ENCODE measurements around the gene MTX2. TPM values are rescaled to one million over a fixed set of nuclear protein-coding genes. Genes with fewer than 3 reads are reported as not detected.

Gene MTX2
- 21.7 TPM for polyA plus RNA-seq

- peak within 1 kb of the TSS; percentile 83 to 96 (median 93) for H3K27ac Mint-ChIP-seq
- no peaks in the 10 kb centered on the region for H3K9me3 Mint-ChIP-seq
- peak within 1 kb of the TSS; percentile 97 to 99 (median 98) for H3K4me3 Mint-ChIP-seq
- H3K27me3 Mint-ChIP-seq = no peaks in the 10 kb centered on the region
- peaks cover 11 to 28% (median 22%) of the 10 kb centered on the region in 3 donors for H3K4me1 Mint-ChIP-seq
- H3K36me3 Mint-ChIP-seq = peaks cover 11% of the 10 kb centered on the region
Observed at GRCh38 chr2:176269319-176270099, at the start of gene MTX2. TSS of gene MTX2 (plus strand) at chr2:176269442. CDS start at chr2:176269630, 188 bp downstream.

GRCh38 chr2:176227874-176228273 is 41.4 kb upstream of the MTX2 start:
- Mint-ChIP-seq H3K9me3 (peaks cover 0 to 4% (median 0%) of the 10 kb centered on the region in 3 donors), H3K36me3 (no peaks in the 10 kb centered on the region), H3K27ac (no peak overlapping the region), H3K4me1 (peaks cover 0 to 2% (median 0%) of the 10 kb centered on the region in 3 donors), H3K27me3 (peaks cover 19% of the 10 kb centered on the region), H3K4me3 (no peak overlapping the region)

GRCh38 chr2:176234156-176234555 is 35.1 kb upstream of the MTX2 start:
- no peaks in the 10 kb centered on the region for H3K4me1 Mint-ChIP-seq
- no peak overlapping the region for H3K4me3 Mint-ChIP-seq
- H3K36me3 Mint-ChIP-seq = peaks cover 2% of the 10 kb centered on the region
- peaks cover 7% of the 10 kb centered on the region for H3K27me3 Mint-ChIP-seq
- no peaks in the 10 kb centered on the region for H3K9me3 Mint-ChIP-seq
- no peak overlapping the region for H3K27ac Mint-ChIP-seq

GRCh38 chr2:176234940-176235339 is 34.3 kb upstream of the MTX2 start:
- Mint-ChIP-seq H3K4me3 (no peak overlapping the region), H3K27me3 (peaks cover 8% of the 10 kb centered on the region), H3K9me3 (no peaks in the 10 kb centered on the region), H3K27ac (no peak overlapping the region), H3K36me3 (peaks cover 2% of the 10 kb centered on the region), H3K4me1 (no peaks in the 10 kb centered on the region)

GRCh38 chr2:176237456-176237855 is 31.8 kb upstream of the MTX2 start:
- Mint-ChIP-seq H3K27me3 (peaks cover 12% of the 10 kb centered on the region), H3K36me3 (peaks cover 2% of the 10 kb centered on the region), H3K9me3 (no peaks in the 10 kb centered on the region), H3K4me1 (no peaks in the 10 kb centered on the region), H3K4me3 (no peak overlapping the region), H3K27ac (peak overlapping the region in 1 of 3 donors; percentile 2)

GRCh38 chr2:176239031-176239430 is 30.2 kb upstream of the MTX2 start:
- no peaks in the 10 kb centered on the region for H3K4me1 Mint-ChIP-seq
- peak overlapping the region in 1 of 4 donors; percentile 13 for H3K4me3 Mint-ChIP-seq
- H3K9me3 Mint-ChIP-seq = no peaks in the 10 kb centered on the region
- H3K36me3 Mint-ChIP-seq = peaks cover 2% of the 10 kb centered on the region
- H3K27ac Mint-ChIP-seq = no peak overlapping the region
- H3K27me3 Mint-ChIP-seq = peaks cover 14% of the 10 kb centered on the region

- Mint-ChIP-seq H3K4me3 (no peak overlapping the region), H3K36me3 (peaks cover 2% of the 10 kb centered on the region), H3K9me3 (no peaks in the 10 kb centered on the region), H3K27me3 (peaks cover 14% of the 10 kb centered on the region), H3K27ac (no peak overlapping the region), H3K4me1 (no peaks in the 10 kb centered on the region)
Observed at GRCh38 chr2:176240301-176240700, 28.9 kb upstream of the MTX2 start.

- Mint-ChIP-seq H3K9me3 (no peaks in the 10 kb centered on the region), H3K4me1 (no peaks in the 10 kb centered on the region), H3K27ac (no peak overlapping the region), H3K36me3 (peaks cover 2% of the 10 kb centered on the region), H3K4me3 (no peak overlapping the region), H3K27me3 (peaks cover 14% of the 10 kb centered on the region)
Observed at GRCh38 chr2:176242276-176242675, 27.0 kb upstream of the MTX2 start.

GRCh38 chr2:176246331-176246730 is 22.9 kb upstream of the MTX2 start:
- Mint-ChIP-seq H3K4me3 (no peak overlapping the region), H3K27ac (no peak overlapping the region), H3K9me3 (peaks cover 0 to 12% (median 7%) of the 10 kb centered on the region in 3 donors), H3K27me3 (peaks cover 9% of the 10 kb centered on the region), H3K4me1 (no peaks in the 10 kb centered on the region), H3K36me3 (no peaks in the 10 kb centered on the region)

GRCh38 chr2:176247859-176248258 is 21.4 kb upstream of the MTX2 start:
- Mint-ChIP-seq H3K4me1 (no peaks in the 10 kb centered on the region), H3K27me3 (peaks cover 6% of the 10 kb centered on the region), H3K36me3 (no peaks in the 10 kb centered on the region), H3K27ac (no peak overlapping the region), H3K4me3 (no peak overlapping the region), H3K9me3 (peaks cover 0 to 12% (median 7%) of the 10 kb centered on the region in 3 donors)

GRCh38 chr2:176251928-176252327 is 17.3 kb upstream of the MTX2 start:
- Mint-ChIP-seq H3K4me3 (no peak overlapping the region), H3K4me1 (no peaks in the 10 kb centered on the region), H3K36me3 (peaks cover 3% of the 10 kb centered on the region), H3K27me3 (peaks cover 6% of the 10 kb centered on the region), H3K27ac (no peak overlapping the region), H3K9me3 (peaks cover 5 to 15% (median 10%) of the 10 kb centered on the region in 3 donors)

GRCh38 chr2:176260689-176261088 is 8.6 kb upstream of the MTX2 start:
- H3K4me1 Mint-ChIP-seq = no peaks in the 10 kb centered on the region
- no peak overlapping the region for H3K4me3 Mint-ChIP-seq
- no peak overlapping the region for H3K27ac Mint-ChIP-seq
- no peaks in the 10 kb centered on the region for H3K36me3 Mint-ChIP-seq
- H3K27me3 Mint-ChIP-seq = peaks cover 6% of the 10 kb centered on the region
- H3K9me3 Mint-ChIP-seq = no peaks in the 10 kb centered on the region

- Mint-ChIP-seq H3K27me3 (peaks cover 6% of the 10 kb centered on the region), H3K27ac (no peak overlapping the region), H3K9me3 (no peaks in the 10 kb centered on the region), H3K4me1 (no peaks in the 10 kb centered on the region), H3K36me3 (no peaks in the 10 kb centered on the region), H3K4me3 (peak overlapping the region in 1 of 4 donors; percentile 28)
Observed at GRCh38 chr2:176261136-176261535, 8.1 kb upstream of the MTX2 start.

GRCh38 chr2:176268976-176269318 is 295 bp upstream of the MTX2 start:
- Mint-ChIP-seq H3K27me3 (no peaks in the 10 kb centered on the region), H3K9me3 (no peaks in the 10 kb centered on the region), H3K36me3 (peaks cover 8% of the 10 kb centered on the region), H3K4me3 (peak overlapping the region; percentile 97 to 99 (median 98)), H3K27ac (peak overlapping the region; percentile 26 to 96 (median 83)), H3K4me1 (peaks cover 10 to 23% (median 20%) of the 10 kb centered on the region in 3 donors)

GRCh38 chr2:176270100-176270750 is 983 bp downstream of the MTX2 start:
- H3K27ac Mint-ChIP-seq = peak overlapping the region; percentile 83 to 96 (median 93)
- peak overlapping the region; percentile 97 to 99 (median 98) for H3K4me3 Mint-ChIP-seq
- peaks cover 11 to 33% (median 22%) of the 10 kb centered on the region in 3 donors for H3K4me1 Mint-ChIP-seq
- H3K27me3 Mint-ChIP-seq = no peaks in the 10 kb centered on the region
- no peaks in the 10 kb centered on the region for H3K9me3 Mint-ChIP-seq
- peaks cover 11% of the 10 kb centered on the region for H3K36me3 Mint-ChIP-seq

Data from IgD-negative memory B cell (primary cell).